BJ (cell line): ENCODE results near the gene FZD2. TPM values are rescaled to one million over a fixed set of nuclear protein-coding genes. Genes with fewer than 3 reads are reported as not detected.
"Not testable (repeated sequence)": the region's sequence is repeated elsewhere in the genome, so short reads cannot be mapped to it uniquely, and the experiment has no call there.

Experiments used
- CTCF ChIA-PET: fragments of 350-600 bp; formaldehyde crosslinking; extraction: SDS; loops from one replicate; lab custom pipeline; 2021; ENCODE audit warnings: antibody characterized with exemption, inconsistent platforms; lab: Yijun Ruan, JAX
- POLR2A ChIA-PET: fragments of 300-600 bp; sonication (Branson Sonifier 250); formaldehyde crosslinking; extraction: SDS; loops from one replicate; lab custom pipeline; 2021; ENCODE audit warnings: antibody characterized with exemption; lab: Charles Lee
- DNase-seq: peaks from one replicate; pipeline ENCODE4 v3.0.0-alpha.2; 2011; ENCODE audit warnings: low read depth
- H3K27me3 ChIP-seq: 2 replicates; pipeline ENCODE4 v1.6.0; 2011; ENCODE audit warnings: low read length; ENCODE audit not compliant: control insufficient read depth, insufficient read depth
- H3K36me3 ChIP-seq: 2 replicates; pipeline ENCODE4 v1.5.1; 2011; ENCODE audit warnings: low read length; ENCODE audit not compliant: control insufficient read depth, insufficient read depth
- H3K4me3 ChIP-seq: 2 replicates; pipeline ENCODE4 v1.5.1; 2011; ENCODE audit warnings: low read depth, mild to moderate bottlenecking, control low read depth, low read length
- CTCF ChIP-seq: IDR thresholded peaks from 2 replicates; pipeline ENCODE4 v1.5.1; 2011; ENCODE audit warnings: low read depth, mild to moderate bottlenecking, control low read depth, inconsistent platforms, low read length, moderate library complexity; ENCODE audit not compliant: insufficient read depth
- polyA plus RNA-seq: library from polyadenylated mRNA; depleted of rRNA; stranded (reverse); fragments of >200 nt; gene quantifications from 2 replicates; pipeline ENCODE4 v1.2.3, GENCODE V29; 2011

The FZD2 gene
- polyA plus RNA-seq, 1 experiment, result 93.1 TPM

- no peak for DNase-seq
- no peak for TF ChIP-seq CTCF
- no peaks in the 10 kb centered on the region for H3K27me3 ChIP-seq
- peaks cover 6% of the 10 kb centered on the region for H3K36me3 ChIP-seq
- H3K4me3 ChIP-seq, result peak overlapping the region; percentile 76
- CTCF ChIA-PET, result interaction anchor here (1.5 kb wide), 1 partner anchor 26 kb away, joined by 5 read pairs; no protein-coding TSS in a partner anchor
- POLR2A ChIA-PET, result no interaction called here
Observed at GRCh38 chr17:44559634-44560554, 2.6 kb downstream of the FZD2 start.

- no peaks in the 10 kb centered on the region for H3K27me3 ChIP-seq
- ChIA-PET CTCF (interaction anchor here (0.8 to 1.5 kb wide), 6 partner anchors 11 to 73 kb away, joined by 3 to 5 read pairs (median 4); no protein-coding TSS in a partner anchor), POLR2A (no interaction called here)
- no peak overlapping the region for H3K4me3 ChIP-seq
- TF ChIP-seq CTCF, result no peak
- peaks cover 6% of the 10 kb centered on the region for H3K36me3 ChIP-seq
- no peak for DNase-seq
Observed at GRCh38 chr17:44561237-44561623, 3.9 kb downstream of the FZD2 start.

- ChIA-PET POLR2A (no interaction called here), CTCF (interaction anchor here (0.7 to 1.9 kb wide), 7 partner anchors 11 to 111 kb away, joined by 3 to 9 read pairs (median 3); no protein-coding TSS in a partner anchor)
- DNase-seq, result no peak
- no peak for TF ChIP-seq CTCF
- H3K27me3 ChIP-seq, result no peaks in the 10 kb centered on the region
- H3K36me3 ChIP-seq, result no peaks in the 10 kb centered on the region
- no peak overlapping the region for H3K4me3 ChIP-seq
Observed at GRCh38 chr17:44564429-44564828, 7.1 kb downstream of the FZD2 start.

- POLR2A ChIA-PET, result no interaction called here
- TF ChIP-seq CTCF, result peak; percentile 59; the same call in 1 of the 2 replicates
- H3K36me3 ChIP-seq, result no peaks in the 10 kb centered on the region
- no peak overlapping the region for H3K4me3 ChIP-seq
- DNase-seq, result no peak
- CTCF ChIA-PET, result interaction anchor here (0.8 to 1.9 kb wide), 4 partner anchors 9 to 33 kb away, joined by 3 to 9 read pairs (median 3); no protein-coding TSS in a partner anchor
- H3K27me3 ChIP-seq, result no peaks in the 10 kb centered on the region
Observed at GRCh38 chr17:44565866-44566443, 8.7 kb downstream of the FZD2 start.

GRCh38 chr17:44568311-44568944 lies 11.1 kb downstream of the FZD2 start:
- H3K36me3 ChIP-seq, POLR2A ChIA-PET, H3K27me3 ChIP-seq, DNase-seq, H3K4me3 ChIP-seq: not testable (repeated sequence)
- CTCF ChIA-PET, result interaction anchor here (0.9 to 2.7 kb wide), 4 partner anchors 12 to 35 kb away, joined by 3 to 15 read pairs (median 4); no protein-coding TSS in a partner anchor
